HG03521 (cell line): ENCODE data around the gene ARSB.

Experiments used
- ATAC-seq: cut with Tn5 transposase; IDR thresholded peaks from one replicate; pipeline ENCODE4 v1.9.1; 2021; ENCODE audit warnings: mild to moderate bottlenecking, moderate library complexity; ENCODE audit not compliant: unreplicated experiment

The ARSB gene

GRCh38 chr5:78731884-78732283 lies 253.2 kb downstream of the ARSB start:
- no peak for ATAC-seq

- ATAC-seq = no peak
These were observed 254.6 kb downstream of the ARSB start for GRCh38 chr5:78730300-78731094.

- peak; percentile 78 for ATAC-seq
These were observed 257.0 kb downstream of the ARSB start for GRCh38 chr5:78727786-78728761.
